HG03442 (cell line): ENCODE measurements around the gene CYP27B1.
A peak's percentile ranks its signal among the peaks of the same experiment; 100 is the strongest.

Experiments
- ATAC-seq: cut with Tn5 transposase; IDR thresholded peaks from one replicate; pipeline ENCODE4 v1.9.1; 2021; ENCODE audit warnings: mild to moderate bottlenecking, moderate library complexity; ENCODE audit not compliant: unreplicated experiment

CYP27B1 gene

DNA sequence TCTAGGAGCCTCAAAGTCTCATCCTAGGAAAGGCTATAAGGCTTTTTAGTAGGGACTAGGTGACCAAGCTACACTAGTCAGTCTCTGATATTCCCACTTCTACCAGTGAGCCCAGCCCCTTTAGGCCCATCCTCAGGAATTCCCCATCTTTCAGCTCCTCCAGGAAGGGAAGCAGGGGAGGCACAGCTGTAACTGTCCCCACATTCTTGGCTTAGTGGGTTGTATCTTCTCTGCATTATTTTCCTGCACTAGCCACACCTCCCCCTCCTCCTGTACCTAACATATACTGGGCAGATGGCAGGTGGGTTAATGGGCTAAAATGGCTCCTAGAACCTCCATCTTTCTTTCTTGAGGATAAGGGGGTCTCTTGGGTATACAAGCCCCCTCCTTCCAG lies 424 bp upstream of the CYP27B1 start:
- ATAC-seq = no peak

GRCh38 chr12:57765698-57766463 lies 997 bp downstream of the CYP27B1 start:
- ATAC-seq = no peak

DNA sequence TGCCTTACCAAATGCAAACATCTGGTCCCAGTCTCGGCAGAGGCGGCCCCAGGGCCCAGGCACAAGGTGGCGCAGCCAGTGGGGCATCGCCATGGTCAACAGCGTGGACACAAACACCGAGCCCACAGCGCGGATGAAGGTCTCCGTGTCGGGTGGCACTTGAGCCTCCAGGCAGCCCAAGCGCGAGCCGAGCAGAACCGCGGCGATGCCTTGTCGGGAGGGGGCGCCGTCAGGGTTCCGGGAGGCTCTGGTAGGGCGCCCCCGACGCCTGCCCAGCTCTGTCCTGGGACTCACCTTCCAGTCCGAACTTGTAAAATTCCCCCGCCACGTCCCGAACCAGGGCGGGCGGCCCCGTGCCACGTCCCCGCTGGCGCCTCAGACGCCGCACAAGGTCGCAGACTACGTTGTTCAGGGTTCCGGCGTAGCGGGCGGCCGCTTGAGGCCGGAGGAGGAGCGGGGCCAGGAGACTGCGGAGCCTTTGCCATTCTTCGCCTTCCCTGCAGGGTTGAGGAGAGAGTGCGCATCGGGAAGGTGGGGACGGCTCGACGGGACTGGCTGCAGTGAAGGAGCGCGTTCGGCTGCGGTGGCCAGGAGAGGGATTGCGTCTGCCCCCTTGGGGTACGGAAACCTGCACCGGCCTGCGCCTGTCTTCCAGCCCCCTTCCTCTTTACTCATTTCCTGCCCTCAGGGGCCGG lies 1.7 kb downstream of the CYP27B1 start:
- ATAC-seq = peak; percentile 60

DNA sequence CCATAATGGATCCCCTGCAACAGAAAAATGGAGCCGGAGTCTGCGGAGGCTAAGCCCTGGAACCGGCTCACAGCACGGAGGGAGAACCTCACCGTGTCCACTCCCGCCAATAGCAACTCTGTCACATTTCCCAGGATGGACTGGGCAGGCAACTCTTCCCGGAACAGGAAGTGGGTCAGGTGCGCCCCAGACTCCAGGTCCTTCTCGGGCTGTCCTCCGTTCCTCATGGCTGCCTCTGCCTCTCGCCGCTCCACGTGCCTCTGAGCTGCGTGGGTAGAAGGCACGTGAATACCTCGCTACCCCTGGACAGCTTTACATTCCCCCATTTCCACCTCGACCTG lies 2.2 kb downstream of the CYP27B1 start:
- peak; percentile 3 for ATAC-seq

GRCh38 chr12:57763881-57764661 lies 2.8 kb downstream of the CYP27B1 start:
- ATAC-seq = no peak

- ATAC-seq = no peak
Observed at GRCh38 chr12:57762463-57762862, 4.4 kb downstream of the CYP27B1 start.

DNA sequence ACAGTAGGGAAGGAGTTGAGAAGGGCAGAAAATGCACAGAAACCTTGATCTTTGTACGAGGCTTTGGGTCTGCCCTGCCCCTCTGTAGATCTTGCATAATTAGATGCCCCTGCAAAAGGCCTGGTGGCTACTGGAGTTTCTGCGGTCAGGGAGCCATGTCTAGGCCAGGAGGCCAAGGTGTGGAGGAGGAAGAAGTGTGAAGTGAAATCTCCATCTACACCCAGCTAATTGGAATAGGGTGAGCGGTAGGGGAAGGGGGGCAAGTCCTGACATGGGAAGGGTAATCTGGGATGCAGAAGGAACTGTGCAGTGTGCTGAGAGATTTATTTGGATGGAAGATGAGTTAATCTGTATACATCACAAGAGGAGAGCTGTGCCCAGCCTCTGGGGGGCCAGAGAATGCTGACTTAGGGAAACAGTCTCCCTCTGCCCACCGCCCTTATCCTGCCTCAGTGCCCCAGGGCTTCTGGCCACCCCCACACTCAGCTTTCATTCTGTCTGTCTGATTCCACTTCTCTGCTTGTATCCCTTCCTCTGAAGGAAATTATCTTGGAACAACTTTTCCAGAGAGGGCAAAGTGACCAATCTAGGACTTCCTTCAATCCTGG lies 5.4 kb downstream of the CYP27B1 start:
- ATAC-seq = no peak

GRCh38 chr12:57760347-57760982 lies 6.4 kb downstream of the CYP27B1 start:
- ATAC-seq = no peak

- peak; percentile 23 for ATAC-seq
Observed at GRCh38 chr12:57759360-57759980, 7.4 kb downstream of the CYP27B1 start.

- ATAC-seq = no peak
Observed at GRCh38 chr12:57758552-57759359, 8.1 kb downstream of the CYP27B1 start.

GRCh38 chr12:57757771-57758170 lies 9.1 kb downstream of the CYP27B1 start:
- no peak for ATAC-seq

GRCh38 chr12:57756406-57757341 lies 10.2 kb downstream of the CYP27B1 start:
- peak; percentile 28 for ATAC-seq

DNA sequence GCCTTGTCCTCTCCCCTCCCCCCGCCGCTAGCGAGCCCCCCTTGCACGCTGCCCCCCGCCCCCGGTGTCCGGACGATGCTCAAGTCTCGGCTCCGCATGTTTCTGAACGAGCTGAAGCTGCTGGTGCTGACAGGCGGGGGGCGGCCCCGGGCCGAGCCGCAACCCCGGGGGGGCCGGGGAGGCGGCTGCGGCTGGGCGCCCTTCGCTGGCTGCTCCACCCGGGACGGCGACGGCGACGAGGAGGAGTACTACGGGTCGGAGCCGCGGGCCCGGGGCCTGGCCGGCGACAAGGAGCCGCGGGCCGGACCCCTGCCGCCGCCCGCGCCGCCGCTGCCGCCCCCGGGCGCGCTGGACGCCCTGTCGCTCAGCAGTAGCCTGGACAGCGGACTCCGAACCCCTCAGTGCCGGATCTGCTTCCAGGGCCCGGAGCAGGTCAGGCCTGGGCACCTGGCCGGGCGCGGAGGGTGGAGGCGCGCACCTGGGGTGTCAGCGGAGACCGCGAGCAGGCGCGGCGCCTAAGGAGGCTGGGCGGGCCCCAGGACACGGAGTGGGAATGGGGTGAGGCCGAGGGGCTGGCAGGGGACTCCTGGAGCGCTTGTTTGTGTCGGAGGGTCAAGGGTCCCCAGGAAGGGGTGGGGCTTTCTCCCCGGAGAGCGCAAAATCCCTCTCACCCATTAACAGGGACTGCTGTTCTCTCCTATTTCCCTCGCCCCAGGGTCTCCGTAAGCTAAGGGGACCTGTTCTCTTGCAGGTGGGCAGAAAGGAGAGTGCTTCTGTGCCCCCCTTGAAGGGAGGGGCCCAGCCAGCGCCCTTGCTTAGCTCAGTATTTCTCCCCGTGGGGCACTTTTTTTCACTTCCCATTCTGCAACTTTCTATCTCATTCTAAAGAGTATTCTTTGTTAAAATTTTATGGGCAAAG lies 11.2 kb downstream of the CYP27B1 start:
- ATAC-seq = no peak

DNA sequence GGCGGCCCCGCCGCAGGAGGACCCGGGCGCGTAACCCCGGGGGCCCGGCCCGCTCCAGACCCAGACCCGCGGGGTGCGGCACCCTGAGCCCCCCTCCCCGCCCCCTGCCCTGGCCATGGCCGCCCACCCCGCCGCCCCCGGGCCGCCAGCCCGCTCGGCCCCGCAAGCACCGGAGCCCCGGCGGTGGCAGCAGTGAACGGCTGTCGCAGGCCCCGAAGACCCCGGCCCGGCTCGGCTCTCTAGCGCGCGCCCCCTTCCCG lies 11.8 kb downstream of the CYP27B1 start:
- ATAC-seq = no peak

DNA sequence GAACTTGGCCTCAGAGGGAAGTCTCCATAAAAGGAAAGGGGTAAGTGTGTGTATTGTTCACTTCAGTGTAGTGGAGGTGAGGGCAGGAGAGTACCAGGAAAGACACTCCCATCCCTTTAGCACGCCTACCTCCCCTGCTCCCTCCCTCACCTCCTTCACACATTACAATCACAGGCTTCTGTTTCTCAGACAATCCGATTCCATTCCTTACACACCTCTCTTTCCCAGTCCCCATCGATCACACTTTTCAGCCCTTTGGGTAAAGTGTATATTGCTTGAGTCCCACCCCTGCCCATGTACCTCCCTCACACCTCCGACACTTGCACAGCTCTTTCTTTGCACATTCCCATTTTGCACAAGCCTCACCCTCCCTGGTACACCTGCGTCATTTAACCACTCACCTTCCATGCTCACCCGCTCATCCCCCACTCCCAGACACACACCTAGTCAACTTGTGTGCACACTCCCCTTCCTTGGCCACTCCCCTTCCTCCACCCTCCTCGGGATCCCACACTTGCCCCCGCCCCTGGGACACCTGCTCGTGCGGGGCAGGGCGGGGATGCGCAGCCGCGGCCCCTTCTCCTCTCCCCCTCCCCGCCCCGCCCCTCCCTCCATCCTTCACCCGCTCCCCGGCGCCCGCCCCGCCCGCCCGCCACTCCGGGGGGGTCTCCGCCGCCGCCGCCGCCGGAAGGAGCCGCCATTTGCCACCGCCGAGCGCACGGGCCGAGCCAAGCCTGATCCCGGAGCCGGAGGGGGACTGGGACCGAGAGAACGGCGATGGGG lies 12.3 kb downstream of the CYP27B1 start, which contains the start of gene MARCHF9:
Gene MARCHF9 (plus strand): TSS at position 693 of the 783 bp plus-strand sequence. CDS start 426 bp downstream, outside the sequence.
- ATAC-seq = peak; percentile 34

GRCh38 chr12:57753756-57754337 lies 13.0 kb downstream of the CYP27B1 start:
- no peak for ATAC-seq

- ATAC-seq = no peak
Observed at GRCh38 chr12:57752668-57753000, 14.2 kb downstream of the CYP27B1 start.
